GM12873 (cell line): ENCODE data around the gene OR52D1.

Experiments used
- CTCF ChIP-seq: IDR thresholded peaks from 2 replicates; pipeline ENCODE4 v1.5.1; 2012; ENCODE audit warnings: low read depth, mild to moderate bottlenecking, moderate library complexity, low read length, control low read depth; ENCODE audit not compliant: insufficient read depth; ENCODE audit errors: missing control alignments

Gene OR52D1

GRCh38 chr11:5531053-5531831 is 42.8 kb downstream of the OR52D1 start:
- no peak for TF ChIP-seq CTCF

- no peak for TF ChIP-seq CTCF
These were observed 45.6 kb downstream of the OR52D1 start for GRCh38 chr11:5534046-5534445.

- TF ChIP-seq CTCF: no peak
These were observed 48.0 kb downstream of the OR52D1 start for GRCh38 chr11:5536482-5536881.
